ENCODE measurements around the gene CA5A.
"Not testable (repeated sequence)": the region's sequence is repeated elsewhere in the genome, so short reads cannot be mapped to it uniquely, and the experiment has no call there.

Gene CA5A

DNA sequence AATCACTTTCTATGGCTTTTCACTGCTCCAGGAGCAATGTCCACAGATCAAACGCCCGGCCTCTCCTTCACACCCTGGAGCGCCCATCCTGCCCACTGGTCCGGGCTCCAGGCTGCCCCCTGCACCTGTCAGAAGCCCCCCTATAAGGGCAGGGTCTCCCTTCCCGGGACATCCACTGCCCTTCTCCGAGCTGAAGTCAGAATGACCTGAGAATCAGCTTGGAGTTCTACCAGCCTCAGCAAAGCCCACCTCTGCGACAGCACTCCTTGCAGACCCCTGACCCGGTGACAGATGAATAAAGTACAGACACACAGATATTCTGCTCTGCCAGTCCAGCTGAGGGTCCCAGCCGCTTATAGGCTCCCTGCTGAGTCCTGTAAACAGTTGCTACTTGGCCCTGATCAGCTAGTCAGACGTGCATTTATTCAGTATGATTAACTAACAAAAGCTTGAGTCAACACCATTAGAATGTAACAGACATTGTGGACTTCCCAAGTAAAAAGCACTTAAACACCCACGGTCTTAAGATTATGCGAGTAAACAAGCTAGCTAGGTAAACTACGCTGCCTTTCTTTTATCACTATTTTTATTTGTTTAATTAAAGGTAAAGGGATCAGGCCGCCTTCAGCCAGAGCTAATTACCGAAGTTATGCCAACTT lies 71.9 kb downstream of the CA5A start:
- DNase-seq, result no peak

DNA sequence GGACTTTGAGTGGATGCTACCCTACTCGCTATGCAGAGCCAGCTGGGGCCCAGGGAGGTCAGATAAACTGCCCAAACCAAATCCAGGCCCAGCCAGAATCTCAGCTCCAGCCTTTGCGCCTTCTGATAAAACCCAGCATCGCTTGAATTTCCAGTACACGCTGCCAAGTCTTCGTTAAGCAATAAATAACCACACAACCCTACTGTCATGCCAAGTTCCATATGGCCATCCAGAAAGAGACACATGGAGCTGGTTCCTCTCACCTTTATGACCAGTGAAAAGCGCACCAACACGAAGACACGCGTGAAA lies 73.0 kb downstream of the CA5A start:
- DNase-seq, result not testable (repeated sequence)

DNA sequence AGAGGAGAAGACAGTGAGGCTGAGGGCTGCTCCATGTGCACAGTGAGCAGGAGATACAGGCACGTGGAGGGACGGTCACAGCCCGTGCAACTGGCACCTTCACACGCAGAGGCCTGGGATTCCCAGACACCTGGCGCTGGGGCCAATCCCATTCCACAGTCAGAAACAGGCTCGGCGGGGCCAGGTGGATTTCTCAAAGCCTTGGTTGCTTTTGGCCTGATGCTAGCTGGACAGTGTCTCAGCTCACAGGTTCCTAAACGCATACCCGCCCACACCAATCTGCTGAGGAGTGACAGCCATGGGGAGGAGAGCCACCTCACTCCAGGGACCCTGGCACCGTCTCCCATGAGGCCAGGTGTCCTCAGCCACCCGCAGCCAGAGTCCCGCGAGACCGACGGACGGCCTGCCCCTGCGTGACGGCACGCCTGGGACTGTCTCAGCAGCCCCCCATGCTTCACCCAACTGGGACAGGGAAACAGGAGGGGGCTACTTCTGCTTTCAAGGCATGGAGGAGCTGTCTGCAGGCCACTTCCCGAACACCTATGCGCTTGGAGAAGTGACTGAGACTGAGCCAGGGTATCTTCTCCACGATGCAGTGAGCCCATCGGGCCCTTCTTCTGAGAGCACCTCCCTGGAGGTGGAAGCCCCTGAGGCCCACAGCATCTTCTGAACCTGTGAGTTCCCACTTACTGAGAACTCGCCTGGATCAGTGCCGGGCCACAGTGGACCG lies 73.6 kb downstream of the CA5A start:
- not testable (repeated sequence) for DNase-seq

DNA sequence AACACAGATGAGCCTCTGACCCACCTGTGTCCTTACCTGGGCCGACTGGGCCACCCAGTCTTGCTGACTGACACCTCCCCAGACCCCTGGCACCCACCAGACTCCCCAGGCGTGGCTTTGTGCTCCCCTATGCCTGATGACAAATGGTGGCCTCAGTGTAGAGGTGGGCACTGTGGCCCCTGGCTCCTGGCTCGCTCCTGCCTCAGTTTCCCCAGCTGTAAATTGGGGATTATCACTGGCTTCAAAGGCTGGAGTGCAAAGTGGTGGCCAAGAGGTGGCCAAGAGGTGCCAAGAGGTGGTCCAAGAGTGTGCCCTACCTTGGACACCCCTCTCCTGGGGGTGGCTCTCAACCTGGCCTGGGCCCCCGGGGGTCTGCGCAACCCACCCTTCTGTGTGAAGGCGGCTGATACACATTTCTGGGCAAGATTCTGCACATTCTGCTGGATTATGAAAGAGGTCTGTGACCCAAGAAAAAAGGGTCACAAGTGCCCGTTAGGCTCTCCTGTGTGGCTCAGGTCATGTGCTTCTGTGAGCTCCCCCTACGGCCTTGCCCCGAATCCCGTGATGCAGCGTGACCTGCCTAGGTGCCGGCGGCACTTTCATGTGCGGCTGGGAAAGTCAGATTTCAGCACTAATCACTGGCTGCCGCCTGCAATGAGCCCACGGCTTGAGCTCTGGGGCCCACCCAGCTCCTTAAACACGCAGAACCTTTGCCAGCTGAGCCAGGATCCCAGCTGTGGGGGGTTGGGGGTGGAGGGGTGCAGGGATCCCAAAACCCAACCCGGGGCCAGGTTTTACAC lies 74.8 kb downstream of the CA5A start:
- DNase-seq, result not testable (repeated sequence)

DNA sequence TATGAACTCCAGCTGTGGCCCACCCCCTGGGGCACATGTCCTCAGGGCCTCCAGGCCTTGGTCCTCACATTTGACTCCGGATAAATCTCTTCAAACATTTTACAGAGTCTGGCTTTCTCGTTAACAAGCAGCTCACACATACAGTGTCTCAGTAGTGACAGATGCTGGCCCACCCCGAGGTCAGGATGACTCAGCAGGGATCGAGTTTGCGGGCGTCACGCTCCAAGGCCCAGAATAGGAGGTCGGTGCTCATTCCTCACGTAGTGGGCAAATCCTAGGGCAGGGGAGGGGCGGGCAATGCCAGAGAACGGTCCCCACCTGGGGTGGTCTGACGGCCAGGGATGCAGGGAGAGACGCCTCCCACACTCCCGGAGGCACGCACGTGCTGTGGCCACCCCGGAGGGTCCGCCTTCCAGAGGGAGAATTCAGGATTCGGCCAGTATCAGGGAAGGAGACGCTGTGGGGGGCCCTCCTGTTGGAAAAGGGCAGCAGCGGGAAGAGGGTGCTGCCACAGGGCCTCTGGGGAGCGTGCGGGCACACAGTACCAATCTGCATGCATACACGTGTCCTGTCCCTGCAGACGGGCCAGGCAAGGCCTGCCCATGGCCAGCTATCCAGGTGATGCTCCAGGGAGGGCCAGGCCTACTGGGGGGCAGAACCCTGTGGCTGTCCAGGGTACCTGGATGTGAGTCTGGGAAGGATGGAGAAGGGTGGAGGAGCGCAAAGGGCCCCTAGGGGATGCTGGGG lies 75.6 kb downstream of the CA5A start:
- DNase-seq, result peak; percentile 32

DNA sequence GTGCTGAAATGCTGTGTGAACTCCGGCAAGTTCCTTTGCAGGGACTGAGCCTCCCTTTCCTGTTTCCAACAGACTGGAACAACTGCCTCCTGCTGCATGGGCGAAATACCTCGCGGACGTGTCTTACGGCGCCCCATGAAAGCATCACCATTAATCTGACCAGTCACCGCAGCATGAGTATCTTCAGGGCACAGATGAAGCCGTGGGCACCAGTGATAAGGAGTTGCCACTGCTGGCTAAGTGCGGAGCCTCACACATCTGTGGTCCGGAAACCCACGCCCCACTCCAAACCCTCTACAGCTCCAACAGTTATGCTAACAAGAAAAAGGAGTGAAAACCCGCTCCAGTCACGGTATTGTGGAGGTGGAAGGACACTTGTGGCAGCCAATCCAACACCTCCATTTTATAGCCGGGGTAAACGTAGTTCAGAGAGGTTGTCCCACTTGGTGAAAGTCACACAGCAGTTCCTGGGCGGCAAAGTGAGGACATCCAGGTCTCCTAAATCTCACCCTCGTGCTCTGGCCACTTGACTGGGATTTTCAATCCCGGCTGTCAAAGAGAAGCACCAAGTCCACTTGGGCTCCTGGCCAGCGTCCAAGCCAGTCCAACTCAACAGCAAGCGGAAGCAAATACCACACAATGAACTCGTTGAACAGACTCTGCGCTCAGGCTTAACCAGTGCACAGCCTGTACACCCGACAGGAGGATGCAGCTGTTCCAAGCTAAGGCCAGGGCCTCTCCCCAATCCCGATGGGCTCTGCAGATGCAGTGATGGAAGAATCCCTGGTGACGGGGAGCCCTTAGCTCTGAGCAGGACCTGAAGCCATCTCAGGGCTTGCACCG lies 78.0 kb downstream of the CA5A start:
- DNase-seq, result peak; percentile 78

DNA sequence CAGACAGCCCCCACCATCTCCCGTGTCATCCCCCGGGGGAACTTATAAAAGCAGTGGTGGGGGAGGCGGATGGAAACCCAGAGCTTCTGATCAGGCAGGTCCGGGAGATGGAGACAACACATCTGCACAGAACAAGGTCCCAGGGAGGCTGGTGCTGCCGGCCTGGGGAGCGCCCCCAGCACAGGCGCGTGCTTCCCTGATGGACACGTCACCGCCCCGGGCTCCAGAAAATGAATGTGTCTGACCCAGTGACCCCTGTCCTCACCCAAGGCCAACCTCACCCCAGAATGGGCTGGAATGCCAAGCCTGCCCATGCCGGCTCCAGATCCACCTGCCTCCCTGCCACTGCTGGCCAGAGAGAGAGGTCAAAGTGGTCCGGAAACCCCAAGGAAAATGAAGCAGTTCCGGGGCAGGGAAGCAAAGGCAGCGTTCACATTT lies 79.5 kb downstream of the CA5A start:
- DNase-seq, result no peak

DNA sequence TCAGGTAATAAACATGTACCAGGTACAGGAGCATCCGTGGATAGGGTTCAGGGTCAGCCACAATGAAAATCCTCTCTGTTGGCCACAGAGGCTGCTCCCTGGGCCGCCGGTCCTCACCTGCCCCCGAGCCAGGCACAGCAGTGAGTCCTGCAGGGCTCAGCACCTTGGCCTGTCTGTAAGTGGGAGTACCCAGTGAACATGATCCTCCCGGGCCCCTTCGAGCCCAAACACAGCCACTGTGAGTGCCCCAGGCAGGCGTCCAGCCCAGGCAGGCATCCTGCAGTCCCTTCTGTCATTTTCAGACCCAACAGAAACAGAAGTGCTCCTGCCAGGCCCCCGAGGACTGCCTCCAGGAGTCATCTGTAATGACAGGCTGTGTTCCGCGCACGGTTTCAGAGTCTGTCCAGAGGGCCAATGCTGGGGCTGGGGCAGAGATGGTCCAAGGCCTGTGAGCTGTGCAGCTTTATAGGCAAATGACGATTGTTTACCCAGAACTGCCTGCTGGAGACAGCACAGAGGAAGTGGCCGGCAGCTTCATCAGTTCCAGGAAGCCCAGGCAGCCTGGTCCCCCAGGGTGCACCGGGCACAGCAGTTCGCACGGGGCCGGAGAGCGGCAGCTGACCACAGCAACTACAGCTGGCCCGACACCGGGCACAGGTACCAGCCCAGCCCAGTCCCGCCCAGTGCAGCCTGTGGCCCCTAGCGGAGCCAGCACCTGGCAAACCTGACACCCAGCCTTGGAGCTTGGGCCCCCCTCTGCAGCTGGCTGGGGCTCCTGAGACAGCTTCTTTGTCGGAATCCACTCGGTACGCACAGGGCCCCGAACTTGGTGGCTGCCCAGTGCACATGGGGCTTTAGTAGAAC lies 80.2 kb downstream of the CA5A start:
- peak; percentile 91 for DNase-seq

DNA sequence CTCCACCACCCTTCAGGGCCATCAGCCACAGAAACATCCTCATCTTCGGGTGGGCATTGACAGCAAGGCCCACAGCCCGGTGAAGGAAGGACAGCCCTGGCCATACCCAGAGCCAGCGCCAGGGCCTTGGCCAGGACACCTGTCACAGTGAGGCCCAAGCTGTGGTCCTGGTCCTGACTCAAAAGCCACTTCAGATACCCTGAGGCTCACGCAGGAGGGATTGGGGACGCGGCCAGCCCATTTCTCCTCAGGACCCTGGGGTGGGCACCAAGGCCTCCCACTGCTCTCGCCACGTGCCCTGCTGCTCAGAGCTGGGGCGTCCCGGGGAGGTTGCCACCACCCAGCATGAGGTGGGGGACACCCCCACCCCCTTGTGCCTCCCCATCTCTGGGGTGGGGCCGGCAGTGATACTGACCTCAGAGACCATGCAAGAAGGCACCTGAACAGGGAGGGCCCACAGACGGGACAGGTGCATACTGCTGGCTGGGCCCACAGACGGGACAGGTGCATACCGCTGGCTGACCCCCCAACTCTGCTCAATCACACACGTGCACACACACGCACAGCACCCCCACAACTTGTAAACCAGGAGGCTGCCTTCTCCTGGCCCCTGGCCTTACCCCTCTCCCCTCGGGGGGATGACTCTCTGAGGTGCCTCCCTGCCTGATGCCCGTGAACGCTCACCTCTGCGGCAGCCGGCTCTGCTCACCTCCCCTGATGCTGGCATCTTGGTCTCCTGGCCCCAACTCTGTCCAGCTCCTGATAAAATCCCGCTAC lies 81.2 kb downstream of the CA5A start:
- no peak for DNase-seq

DNA sequence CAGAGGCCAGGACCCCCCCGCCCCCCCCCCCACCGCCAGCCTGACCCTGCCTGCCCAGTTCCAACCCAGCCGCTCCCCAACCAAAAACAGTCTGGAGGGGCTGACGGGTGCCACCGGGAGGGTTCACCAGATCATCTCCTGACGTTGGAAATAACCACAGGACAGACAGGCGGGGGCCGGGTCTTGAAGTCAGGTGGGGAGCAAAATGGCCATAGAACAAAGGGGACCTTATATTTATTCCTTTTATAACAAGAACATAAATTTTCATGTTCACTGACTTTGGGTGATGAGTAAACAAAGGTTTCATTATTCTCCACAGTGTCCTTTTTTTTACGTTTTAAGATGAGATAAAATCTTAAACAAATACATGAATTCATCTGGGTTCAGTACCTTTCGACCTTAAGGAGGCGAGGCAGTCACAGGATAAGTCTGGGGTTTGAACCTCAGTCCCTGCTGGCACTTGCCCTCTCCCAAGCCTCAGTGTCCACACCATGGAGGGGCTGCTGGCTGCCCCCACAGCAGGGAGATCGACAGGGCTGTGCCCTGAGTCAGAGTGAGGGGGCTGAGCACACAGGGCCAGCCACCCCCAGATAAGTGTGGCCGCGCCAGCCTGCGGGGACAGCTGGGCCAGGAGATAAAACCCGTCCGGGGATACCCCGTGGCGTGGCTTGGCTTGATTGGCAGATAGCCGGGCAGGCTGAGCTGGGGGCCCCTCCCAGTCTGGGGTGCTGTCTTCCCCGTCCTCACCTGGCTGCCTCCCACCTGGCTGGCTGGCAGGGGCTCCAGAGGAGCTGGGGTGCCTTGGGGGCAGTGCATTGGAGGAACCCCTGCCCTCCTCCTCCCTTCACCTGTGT lies 82.0 kb downstream of the CA5A start:
- DNase-seq, result peak; percentile 97

DNA sequence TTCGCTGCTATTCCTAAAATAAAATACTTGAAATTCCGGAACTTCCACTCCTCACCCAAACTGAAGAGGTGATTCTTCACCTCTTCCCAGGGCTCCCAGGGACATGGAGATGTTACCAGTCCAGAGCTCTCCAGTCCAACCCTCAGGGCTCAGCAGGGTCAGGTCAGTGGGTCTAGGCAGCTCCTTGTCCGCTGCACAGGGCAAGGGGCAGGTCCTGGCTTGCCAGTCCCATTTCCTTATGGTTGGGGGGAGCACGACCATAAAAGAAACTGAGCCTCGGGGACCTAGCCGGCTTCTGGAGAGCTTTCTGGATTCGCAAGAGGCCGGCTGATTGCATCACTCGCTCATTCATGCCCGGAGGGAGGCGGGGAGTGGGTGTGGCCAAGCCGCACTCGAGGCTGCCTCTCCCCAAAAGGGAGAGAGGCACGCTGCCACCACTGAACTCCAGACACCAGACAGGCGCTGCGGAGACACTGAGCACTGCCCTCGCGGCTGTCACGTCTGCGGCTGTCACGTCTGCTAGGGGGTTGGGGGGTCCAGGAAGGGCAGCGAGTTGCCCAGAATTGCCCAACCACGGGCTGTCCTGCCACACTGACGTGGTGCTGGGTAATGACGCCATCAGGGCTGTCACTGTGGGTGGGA lies 82.8 kb downstream of the CA5A start:
- peak; percentile 97 for DNase-seq

DNA sequence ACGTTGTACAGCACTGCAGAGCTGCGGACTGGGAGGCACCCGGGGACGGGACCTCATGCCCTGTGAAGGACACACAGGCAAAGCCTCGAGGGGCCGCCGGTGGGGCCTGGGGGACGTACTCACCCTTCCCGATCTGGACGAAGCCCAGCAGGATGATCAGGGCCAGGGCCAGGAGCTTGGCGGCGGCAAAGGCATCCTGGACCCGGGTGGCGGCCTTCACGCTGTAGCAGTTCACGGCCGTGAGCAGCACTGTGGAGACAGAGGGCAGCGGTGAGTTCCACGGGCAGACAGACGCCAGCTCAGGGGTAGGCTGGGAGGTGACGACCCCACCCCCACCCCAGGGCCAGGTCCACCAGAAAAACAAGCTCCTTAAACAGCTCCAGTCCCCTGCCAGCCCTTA lies 84.7 kb downstream of the CA5A start:
- no peak for DNase-seq

DNA sequence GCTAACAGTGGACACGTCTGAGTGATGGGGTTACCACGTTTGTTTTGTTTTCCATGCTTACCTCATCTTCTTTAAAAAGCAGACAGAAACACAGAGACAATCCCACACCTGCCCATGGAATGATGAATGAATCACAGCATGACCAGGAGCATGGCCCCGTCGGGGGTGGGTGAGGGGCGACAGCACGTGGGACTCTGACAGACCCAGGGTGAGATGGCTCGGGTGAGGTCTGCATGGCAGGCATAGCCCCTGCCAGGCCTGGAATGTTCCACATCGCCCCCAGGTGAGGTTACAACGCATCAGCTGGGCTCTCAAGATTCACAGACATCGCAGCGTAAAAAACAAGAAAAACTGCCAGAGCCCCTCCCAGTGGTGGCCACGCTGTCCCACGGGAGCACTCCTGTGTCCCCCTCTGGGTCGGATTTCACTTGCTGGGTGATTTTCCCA lies 85.2 kb downstream of the CA5A start:
- DNase-seq, result no peak

DNA sequence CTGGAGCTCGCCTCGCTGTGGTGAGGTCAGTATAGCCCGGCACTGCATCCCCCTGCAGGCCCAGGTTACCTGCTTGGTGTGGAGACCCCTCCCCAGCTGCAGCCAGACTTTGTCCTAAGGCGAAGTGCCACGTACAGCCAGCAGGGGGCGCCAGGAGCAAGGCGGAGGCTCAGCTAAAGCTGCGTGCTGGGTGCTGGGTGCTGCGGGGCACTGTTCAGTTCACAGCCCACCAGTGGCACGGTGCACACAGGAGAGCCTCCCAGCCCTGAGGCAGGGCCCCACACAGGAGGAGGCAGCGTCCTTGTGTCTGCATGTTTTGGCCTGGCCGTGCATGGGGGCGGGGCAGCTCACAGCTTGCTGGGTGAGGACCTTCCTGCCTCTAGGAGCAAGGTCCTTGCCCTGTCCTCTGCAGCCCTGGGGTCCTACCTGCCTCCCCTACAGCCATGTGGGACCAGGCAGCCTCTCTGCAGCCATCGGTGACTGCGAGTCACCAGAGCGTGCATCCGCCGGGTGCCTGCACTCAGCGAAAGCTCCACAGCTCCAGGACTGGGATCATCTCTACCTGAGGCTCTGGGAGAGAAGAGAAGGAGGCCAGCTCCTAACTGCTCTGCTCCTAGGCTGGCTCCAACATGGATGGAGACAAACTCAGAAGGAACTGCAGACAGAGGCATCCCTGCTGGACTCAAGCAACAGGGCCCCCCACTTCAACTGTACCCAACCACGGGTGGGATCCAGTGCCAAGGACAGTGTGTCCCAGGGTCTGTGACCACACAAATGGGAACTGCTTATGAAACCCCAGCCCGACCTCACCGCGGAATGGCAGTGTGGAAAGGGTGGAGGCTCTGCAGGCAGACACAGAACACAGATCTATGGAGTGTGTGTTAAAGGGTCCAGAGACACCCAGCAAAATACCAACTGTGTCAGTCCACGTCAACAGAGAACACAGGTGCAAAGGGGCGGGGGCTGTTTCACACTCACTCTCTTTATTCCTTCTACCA lies 86.0 kb downstream of the CA5A start:
- DNase-seq, result peak; percentile 52

DNA sequence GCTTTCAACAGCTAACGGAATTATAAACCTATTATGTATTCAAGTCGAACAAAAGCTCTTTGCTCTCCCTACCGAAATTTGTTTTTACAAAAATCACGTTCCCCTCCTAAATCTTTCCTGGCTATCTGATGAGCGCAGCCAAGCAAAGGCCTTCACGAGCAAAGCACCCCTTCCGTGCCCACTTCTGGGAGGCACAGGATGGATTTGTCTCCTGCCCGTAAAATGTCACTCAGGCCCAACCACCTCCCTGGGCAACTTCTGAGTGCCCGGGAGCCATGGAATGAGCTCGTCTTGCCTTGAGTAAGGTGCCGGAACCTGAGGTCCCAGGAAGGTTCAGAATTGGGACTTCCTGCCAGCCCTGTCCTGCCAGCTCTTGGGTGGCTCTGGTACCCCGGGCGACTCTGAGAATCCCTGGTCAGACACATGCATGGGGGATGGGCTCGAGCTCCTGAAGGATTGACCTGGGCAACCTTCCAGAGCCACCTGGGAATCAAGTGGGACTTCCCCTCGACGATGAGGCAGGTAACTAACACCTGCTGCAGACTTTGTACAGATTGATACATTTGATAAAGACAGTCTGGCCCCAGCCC lies 86.8 kb downstream of the CA5A start:
- DNase-seq, result no peak

DNA sequence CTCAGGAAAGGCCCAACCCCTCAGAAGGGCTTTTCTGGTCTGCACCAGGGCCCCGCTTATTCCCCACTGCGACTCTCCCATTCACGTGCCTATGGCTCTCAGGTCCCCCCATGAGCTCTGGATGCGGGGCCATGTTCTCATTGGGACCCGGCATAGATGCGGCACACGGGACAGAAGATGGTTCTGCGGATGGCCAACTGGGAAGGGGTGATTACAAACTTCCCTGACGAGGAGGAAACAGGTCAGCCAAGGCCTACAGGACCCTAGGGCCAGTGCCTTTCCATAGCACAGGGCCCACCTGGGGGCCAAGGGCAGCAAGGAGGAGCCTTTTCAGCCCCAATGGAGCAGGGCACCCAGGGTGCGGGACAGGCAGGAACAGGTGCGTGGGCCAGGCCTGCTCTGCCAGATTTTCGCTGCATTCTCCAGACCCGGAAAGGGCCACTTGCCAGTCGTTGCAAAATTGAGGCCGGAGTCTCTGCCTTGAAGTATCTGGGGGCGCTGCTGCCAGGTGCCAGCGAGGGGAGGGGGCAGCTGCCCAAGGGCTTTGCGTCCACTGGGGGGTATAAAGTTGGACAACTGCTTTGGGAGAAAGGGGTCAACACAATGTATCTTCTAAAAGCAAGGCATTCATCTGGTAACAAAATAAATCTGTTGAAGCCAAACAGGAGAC lies 87.5 kb downstream of the CA5A start:
- DNase-seq, result no peak

Measured in OCI-M1 (cell line).